ENCODE measurements around the gene CNIH3.

DNA sequence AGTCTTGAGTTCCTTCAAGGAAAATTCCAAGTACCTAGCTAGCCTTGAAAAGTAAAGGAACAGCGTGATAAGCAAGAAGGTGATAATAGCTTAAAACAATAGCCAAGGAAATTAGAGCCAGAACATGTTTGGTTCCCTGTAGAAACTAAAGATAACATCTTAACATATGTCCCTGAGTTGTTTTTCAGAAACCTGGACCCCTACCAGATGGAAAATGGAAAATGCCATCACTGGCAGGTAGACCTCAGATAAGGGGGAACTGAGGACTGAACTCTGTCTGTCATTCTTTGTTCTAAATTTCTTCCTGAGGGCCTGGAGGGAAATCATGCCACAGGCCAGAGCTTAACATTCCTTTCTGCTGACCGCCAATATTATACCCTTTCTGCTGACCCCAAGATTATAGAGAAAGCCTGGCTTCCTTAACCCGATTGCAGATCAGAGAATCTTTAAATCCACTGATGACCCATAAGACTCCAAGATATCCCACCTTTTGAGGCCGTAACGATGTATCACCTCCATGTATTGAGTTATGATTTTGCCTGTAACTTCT, 23.4 kb downstream of the CNIH3 start:
- TF ChIP-seq CTCF (IDR thresholded peaks at IDR 0.05) (no peak), POLR2AphosphoS5 (IDR thresholded peaks at IDR 0.05; ENCODE audit: low read depth, low read length) (no peak)
- TF ChIP-seq, protein P1, sequence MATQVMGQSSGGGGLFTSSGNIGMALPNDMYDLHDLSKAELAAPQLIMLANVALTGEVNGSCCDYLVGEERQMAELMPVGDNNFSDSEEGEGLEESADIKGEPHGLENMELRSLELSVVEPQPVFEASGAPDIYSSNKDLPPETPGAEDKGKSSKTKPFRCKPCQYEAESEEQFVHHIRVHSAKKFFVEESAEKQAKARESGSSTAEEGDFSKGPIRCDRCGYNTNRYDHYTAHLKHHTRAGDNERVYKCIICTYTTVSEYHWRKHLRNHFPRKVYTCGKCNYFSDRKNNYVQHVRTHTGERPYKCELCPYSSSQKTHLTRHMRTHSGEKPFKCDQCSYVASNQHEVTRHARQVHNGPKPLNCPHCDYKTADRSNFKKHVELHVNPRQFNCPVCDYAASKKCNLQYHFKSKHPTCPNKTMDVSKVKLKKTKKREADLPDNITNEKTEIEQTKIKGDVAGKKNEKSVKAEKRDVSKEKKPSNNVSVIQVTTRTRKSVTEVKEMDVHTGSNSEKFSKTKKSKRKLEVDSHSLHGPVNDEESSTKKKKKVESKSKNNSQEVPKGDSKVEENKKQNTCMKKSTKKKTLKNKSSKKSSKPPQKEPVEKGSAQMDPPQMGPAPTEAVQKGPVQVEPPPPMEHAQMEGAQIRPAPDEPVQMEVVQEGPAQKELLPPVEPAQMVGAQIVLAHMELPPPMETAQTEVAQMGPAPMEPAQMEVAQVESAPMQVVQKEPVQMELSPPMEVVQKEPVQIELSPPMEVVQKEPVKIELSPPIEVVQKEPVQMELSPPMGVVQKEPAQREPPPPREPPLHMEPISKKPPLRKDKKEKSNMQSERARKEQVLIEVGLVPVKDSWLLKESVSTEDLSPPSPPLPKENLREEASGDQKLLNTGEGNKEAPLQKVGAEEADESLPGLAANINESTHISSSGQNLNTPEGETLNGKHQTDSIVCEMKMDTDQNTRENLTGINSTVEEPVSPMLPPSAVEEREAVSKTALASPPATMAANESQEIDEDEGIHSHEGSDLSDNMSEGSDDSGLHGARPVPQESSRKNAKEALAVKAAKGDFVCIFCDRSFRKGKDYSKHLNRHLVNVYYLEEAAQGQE (IDR thresholded peaks at IDR 0.05; ENCODE audit: insufficient read depth in 1 of 2, low read depth in 2 of 2, low read length in 1 of 2), result no peak
